Measurements from ENCODE around the gene PMFBP1. TPM values are rescaled to one million over a fixed set of nuclear protein-coding genes. Genes with fewer than 3 reads are reported as not detected.

Gene PMFBP1
- total RNA-seq, 2 experiments from 2014 or later = 1.4 to 1.6 TPM

GRCh38 chr16:72107371-72107770, 64.6 kb downstream of the PMFBP1 start:
- no peak overlapping the region for H3K27ac Mint-ChIP-seq
- intact Hi-C loops (cut with DNase I, micrococcal nuclease) = no loop called here
- CTCF ChIA-PET = no interaction called here

DNA sequence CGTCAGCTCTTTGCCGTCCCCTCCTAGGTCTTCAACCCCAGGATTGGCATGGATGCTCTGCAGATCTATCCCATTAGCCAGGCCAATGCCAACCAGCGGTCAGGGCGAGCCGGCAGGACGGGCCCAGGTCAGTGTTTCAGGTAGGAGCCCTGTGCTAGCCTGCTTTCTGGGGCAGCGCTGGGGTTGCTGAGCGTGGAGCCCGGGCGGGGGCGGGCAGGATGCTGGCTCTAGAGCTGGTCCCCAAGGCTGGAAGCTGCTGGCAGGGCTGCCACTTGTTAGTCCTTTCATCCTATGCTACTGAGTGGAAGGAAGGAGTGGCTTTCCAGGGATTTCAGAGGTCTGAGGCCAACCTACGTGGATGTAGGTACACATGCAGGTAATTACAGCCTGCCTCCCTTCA, 66.0 kb downstream of the PMFBP1 start:
- CTCF ChIA-PET = no interaction called here
- intact Hi-C loops (cut with DNase I, micrococcal nuclease) = no loop called here

More at GRCh38 chr16:72107371-72107770, 64.6 kb downstream of the PMFBP1 start:
- Mint-ChIP-seq H3K4me3 (no peak overlapping the region), H3K4me1 (ENCODE audit: low read depth) (no peaks in the 10 kb centered on the region), H3K36me3 (ENCODE audit: low read depth) (peaks cover 99% of the 10 kb centered on the region), H3K9me3 (no peaks in the 10 kb centered on the region), H3K27me3 (no peaks in the 10 kb centered on the region)
- peaks cover 99% of the 10 kb centered on the region for H3K36me3 ChIP-seq (ENCODE audit: insufficient read depth, low read length)
- ATAC-seq (ENCODE audit: poor library complexity) (no peak), DNase-seq (no peak)
- no peak overlapping the region for H3K4me3 ChIP-seq (ENCODE audit: low read length)
- no peak for TF ChIP-seq CTCF (IDR thresholded peaks at IDR 0.05)
- no peaks in the 10 kb centered on the region for H3K27me3 ChIP-seq (ENCODE audit: control insufficient read depth in 1 of 2, insufficient read depth in 2 of 2, low read length in 2 of 2)
- no peaks in the 10 kb centered on the region for H3K9me3 ChIP-seq (ENCODE audit: control insufficient read depth in 1 of 2, insufficient read depth in 1 of 2, low read length in 2 of 2)
- H3K4me1 ChIP-seq (ENCODE audit: insufficient read depth, low read length) = no peaks in the 10 kb centered on the region
- no peak overlapping the region for H3K27ac ChIP-seq (ENCODE audit: low read depth in 1 of 2, low read length in 2 of 2)
- POLR2A ChIA-PET = no interaction called here

DNA sequence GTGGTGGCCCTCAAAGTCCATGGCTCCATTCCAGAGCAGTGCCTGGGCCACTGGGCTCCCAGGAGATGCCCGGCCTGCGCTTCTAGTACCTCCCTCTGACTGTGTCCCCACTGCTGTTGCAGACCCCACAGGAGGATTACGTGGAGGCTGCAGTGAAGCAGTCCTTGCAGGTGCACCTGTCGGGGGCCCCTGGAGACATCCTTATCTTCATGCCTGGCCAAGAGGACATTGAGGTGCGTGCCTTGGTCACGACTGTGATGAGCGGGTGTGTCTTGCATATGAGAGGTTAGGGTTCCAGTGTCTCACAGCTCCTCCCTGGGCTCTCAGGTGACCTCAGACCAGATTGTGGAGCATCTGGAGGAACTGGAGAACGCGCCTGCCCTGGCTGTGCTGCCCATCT, 67.0 kb downstream of the PMFBP1 start:
- H3K4me3 Mint-ChIP-seq = no peak overlapping the region
- H3K4me1 ChIP-seq (ENCODE audit: insufficient read depth, low read length) = no peaks in the 10 kb centered on the region
- ChIA-PET CTCF (no interaction called here), POLR2A (no interaction called here)
- H3K27me3 ChIP-seq (ENCODE audit: control insufficient read depth in 1 of 2, insufficient read depth in 2 of 2, low read length in 2 of 2) = no peaks in the 10 kb centered on the region
- no peak overlapping the region for H3K27ac Mint-ChIP-seq
- H3K9me3 Mint-ChIP-seq = no peaks in the 10 kb centered on the region
- H3K36me3 Mint-ChIP-seq (ENCODE audit: low read depth) = peaks cover 100% of the 10 kb centered on the region
- TF ChIP-seq CTCF (IDR thresholded peaks at IDR 0.05) = no peak
- H3K36me3 ChIP-seq (ENCODE audit: insufficient read depth, low read length) = peaks cover 99% of the 10 kb centered on the region
- H3K4me1 Mint-ChIP-seq (ENCODE audit: low read depth) = no peaks in the 10 kb centered on the region
- H3K27me3 Mint-ChIP-seq = no peaks in the 10 kb centered on the region
- no peak overlapping the region for H3K4me3 ChIP-seq (ENCODE audit: low read length)
- intact Hi-C loops (cut with DNase I, micrococcal nuclease) = no loop called here
- no peak for DNase-seq
- no peaks in the 10 kb centered on the region for H3K9me3 ChIP-seq (ENCODE audit: control insufficient read depth in 1 of 2, insufficient read depth in 1 of 2, low read length in 2 of 2)
- no peak overlapping the region for H3K27ac ChIP-seq (ENCODE audit: low read depth in 1 of 2, low read length in 2 of 2)
- ATAC-seq (ENCODE audit: poor library complexity) = no peak

More for the DNA sequence above, 66.0 kb downstream of the PMFBP1 start:
- Histone ChIP-seq H3K4me3 (ENCODE audit: low read length) (no peak overlapping the region), H3K36me3 (ENCODE audit: insufficient read depth, low read length) (peaks cover 99% of the 10 kb centered on the region), H3K27ac (ENCODE audit: low read depth in 1 of 2, low read length in 2 of 2) (no peak overlapping the region), H3K9me3 (ENCODE audit: control insufficient read depth in 1 of 2, insufficient read depth in 1 of 2, low read length in 2 of 2) (no peaks in the 10 kb centered on the region), H3K27me3 (ENCODE audit: control insufficient read depth in 1 of 2, insufficient read depth in 2 of 2, low read length in 2 of 2) (no peaks in the 10 kb centered on the region), H3K4me1 (ENCODE audit: insufficient read depth, low read length) (no peaks in the 10 kb centered on the region)
- Mint-ChIP-seq H3K27me3 (no peaks in the 10 kb centered on the region), H3K36me3 (ENCODE audit: low read depth) (peaks cover 99% of the 10 kb centered on the region), H3K4me1 (ENCODE audit: low read depth) (no peaks in the 10 kb centered on the region), H3K4me3 (no peak overlapping the region), H3K27ac (no peak overlapping the region), H3K9me3 (no peaks in the 10 kb centered on the region)
- POLR2A ChIA-PET = no interaction called here
- no peak for TF ChIP-seq CTCF (IDR thresholded peaks at IDR 0.05)
- DNase-seq (no peak), ATAC-seq (ENCODE audit: poor library complexity) (no peak)

Measured in CD4-positive, alpha-beta T cell (primary cell).